Thoracic aorta (tissue), 2 donors: ENCODE measurements around the gene MED31. TPM values are rescaled to one million over a fixed set of nuclear protein-coding genes. Genes with fewer than 3 reads are reported as not detected.

Experiments used
- ATAC-seq: fragments of 150-250 bp; one replicate; pipeline ENCODE4 v1.8.0; 2017; ENCODE audit warnings: low read depth; ENCODE audit not compliant: insufficient number of reproducible peaks, low FRiP score
- DNase-seq: peaks from one replicate; pipeline ENCODE4 v3.0.0-alpha.2; 2020; ENCODE audit warnings: low spot score
- H3K27ac ChIP-seq, 2 donors: fragments of 200-600 bp; sonication (generic); 1 replicate in 1 of 2; 2 replicates in 1 of 2; pipeline ENCODE4 v1.5.1; 2016; ENCODE audit warnings: mild to moderate bottlenecking in 2 of 2, moderate library complexity in 2 of 2
- H3K27me3 ChIP-seq: fragments of 200-600 bp; sonication (generic); replicated peaks from 2 replicates; pipeline ENCODE4 v1.6.0; 2016; ENCODE audit warnings: mild to moderate bottlenecking; ENCODE audit not compliant: insufficient read depth
- H3K36me3 ChIP-seq: fragments of 200-600 bp; sonication (generic); one replicate; pipeline ENCODE4 v1.5.1; 2016
- H3K4me1 ChIP-seq, 2 donors: fragments of 200-600 bp; sonication (generic); 1 replicate in 1 of 2; 2 replicates in 1 of 2; pipeline versions ENCODE4 v1.5.1 to v1.6.0; 2016; ENCODE audit warnings: low read depth in 2 of 2, mild to moderate bottlenecking in 1 of 2; ENCODE audit not compliant: control insufficient read depth in 1 of 2
- H3K4me3 ChIP-seq: fragments of 200-600 bp; sonication (generic); 2 replicates; pipeline ENCODE4 v1.5.1; 2016; ENCODE audit warnings: mild to moderate bottlenecking
- H3K9me3 ChIP-seq: fragments of 200-600 bp; sonication (generic); 2 replicates; pipeline ENCODE4 v1.5.1; 2016
- total RNA-seq, 2 donors: library from RNA; depleted of rRNA; stranded (reverse); fragments of >200 nt; gene quantifications; one replicate each; pipeline versions ENCODE4 v1.1.0 to v1.2.3, GENCODE V29; 2016
- TF ChIP-seq, protein P1 (sequence below): fragments of 200-600 bp; sonication (generic); IDR thresholded peaks from one replicate; pipeline ENCODE4 v1.5.1; 2019; ENCODE audit warnings: antibody characterized with exemption

The MED31 gene
- total RNA-seq, 2 donors from 2014 or later, result 4.7 to 21.3 TPM

DNA sequence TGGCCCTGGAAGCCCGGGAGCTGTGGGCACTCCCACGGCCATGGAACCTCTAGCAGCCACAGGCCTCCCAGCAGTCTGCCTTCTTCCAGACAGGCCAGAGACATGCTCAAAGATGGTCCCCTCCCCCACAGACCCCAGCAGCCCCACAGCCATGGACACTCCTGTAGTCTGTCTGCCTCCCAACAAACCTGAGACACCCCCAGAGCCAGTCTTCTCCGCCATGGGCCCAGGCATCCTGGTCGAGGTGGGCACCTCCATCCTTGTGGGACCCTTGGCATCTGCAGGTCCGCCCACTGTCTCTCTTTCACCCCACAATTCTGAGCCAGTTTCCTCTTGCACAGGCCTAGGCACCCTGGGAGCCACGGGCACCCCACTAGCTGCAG lies 14.0 kb downstream of the MED31 start:
- Histone ChIP-seq H3K27me3 (no peaks in the 10 kb centered on the region), H3K4me3 (no peak overlapping the region), H3K4me1 (peaks cover 7 to 30% of the 10 kb centered on the region in 2 donors), H3K27ac (no peak overlapping the region), H3K9me3 (no peaks in the 10 kb centered on the region), H3K36me3 (no peaks in the 10 kb centered on the region)
- ATAC-seq, result no peak
- DNase-seq, result no peak
- TF ChIP-seq, protein P1, sequence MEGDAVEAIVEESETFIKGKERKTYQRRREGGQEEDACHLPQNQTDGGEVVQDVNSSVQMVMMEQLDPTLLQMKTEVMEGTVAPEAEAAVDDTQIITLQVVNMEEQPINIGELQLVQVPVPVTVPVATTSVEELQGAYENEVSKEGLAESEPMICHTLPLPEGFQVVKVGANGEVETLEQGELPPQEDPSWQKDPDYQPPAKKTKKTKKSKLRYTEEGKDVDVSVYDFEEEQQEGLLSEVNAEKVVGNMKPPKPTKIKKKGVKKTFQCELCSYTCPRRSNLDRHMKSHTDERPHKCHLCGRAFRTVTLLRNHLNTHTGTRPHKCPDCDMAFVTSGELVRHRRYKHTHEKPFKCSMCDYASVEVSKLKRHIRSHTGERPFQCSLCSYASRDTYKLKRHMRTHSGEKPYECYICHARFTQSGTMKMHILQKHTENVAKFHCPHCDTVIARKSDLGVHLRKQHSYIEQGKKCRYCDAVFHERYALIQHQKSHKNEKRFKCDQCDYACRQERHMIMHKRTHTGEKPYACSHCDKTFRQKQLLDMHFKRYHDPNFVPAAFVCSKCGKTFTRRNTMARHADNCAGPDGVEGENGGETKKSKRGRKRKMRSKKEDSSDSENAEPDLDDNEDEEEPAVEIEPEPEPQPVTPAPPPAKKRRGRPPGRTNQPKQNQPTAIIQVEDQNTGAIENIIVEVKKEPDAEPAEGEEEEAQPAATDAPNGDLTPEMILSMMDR, result no peak

DNA sequence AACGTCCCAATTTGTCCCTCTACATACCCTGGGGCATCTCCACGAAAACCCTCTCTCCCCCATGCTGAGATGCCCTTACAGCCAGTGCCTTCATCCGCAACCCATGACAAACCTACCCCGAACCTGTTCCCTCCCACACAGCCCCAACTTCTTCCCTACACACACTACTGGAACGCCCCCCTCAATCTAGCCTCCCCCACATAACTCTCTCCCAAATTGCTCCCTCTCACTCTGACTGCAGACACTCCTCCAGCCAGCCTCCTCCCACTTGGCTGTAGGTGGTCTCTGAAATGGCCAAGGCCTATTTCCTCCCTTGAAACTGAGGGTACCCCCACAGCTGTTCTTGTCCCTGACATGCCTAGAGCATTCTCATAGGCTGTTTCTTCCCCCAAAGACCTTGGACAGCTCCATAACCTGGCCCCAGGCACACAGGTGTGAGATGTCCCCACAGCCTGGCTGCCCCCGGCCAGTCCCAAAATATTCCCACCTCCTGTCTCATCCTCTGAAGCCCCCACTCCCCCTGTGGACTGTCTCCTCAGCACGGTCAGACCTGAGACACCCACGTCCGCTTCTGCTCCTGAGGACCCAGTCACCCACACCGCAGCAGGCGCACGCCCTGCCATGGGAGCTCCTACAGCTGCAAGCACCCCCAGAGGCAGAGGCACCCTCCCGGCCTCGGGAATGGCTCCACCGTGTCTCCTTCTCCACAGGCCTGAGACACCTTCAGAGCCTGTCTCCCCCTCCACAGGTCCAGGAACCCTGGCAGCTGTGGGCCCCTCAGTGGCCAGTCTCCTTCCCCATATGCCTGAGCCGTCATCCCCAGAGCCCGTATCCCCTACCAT lies 14.6 kb downstream of the MED31 start:
- Histone ChIP-seq H3K9me3 (no peaks in the 10 kb centered on the region), H3K27me3 (no peaks in the 10 kb centered on the region), H3K36me3 (no peaks in the 10 kb centered on the region), H3K27ac (no peak overlapping the region), H3K4me1 (peaks cover 7 to 24% of the 10 kb centered on the region in 2 donors), H3K4me3 (no peak overlapping the region)
- ATAC-seq, result no peak
- TF ChIP-seq, protein P1, result no peak
- no peak for DNase-seq

DNA sequence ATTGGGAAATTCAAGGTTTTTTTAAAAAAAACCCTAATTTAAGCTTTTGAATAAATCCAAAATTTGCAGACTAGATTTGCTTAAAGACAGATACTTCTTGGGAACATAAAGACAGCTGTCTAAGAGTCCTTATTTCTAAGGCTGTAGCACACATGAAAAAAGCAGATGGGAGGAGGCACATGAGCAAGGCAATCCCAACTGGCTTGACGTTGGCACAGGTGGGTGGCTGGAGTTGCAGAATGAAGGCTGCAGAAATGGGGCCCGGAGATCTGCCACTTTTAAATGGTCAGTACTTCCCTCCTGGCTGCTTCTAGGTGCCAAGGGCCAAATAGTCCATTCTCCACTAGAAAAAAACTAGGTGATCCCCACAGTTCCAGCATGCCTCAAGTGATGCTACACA lies 15.3 kb downstream of the MED31 start:
- no peak for ATAC-seq
- no peak overlapping the region for H3K4me3 ChIP-seq
- TF ChIP-seq, protein P1, result no peak
- peaks cover 7 to 18% of the 10 kb centered on the region in 2 donors for H3K4me1 ChIP-seq
- no peaks in the 10 kb centered on the region for H3K9me3 ChIP-seq
- no peaks in the 10 kb centered on the region for H3K27me3 ChIP-seq
- DNase-seq, result no peak
- no peak overlapping the region for H3K27ac ChIP-seq
- H3K36me3 ChIP-seq, result no peaks in the 10 kb centered on the region

DNA sequence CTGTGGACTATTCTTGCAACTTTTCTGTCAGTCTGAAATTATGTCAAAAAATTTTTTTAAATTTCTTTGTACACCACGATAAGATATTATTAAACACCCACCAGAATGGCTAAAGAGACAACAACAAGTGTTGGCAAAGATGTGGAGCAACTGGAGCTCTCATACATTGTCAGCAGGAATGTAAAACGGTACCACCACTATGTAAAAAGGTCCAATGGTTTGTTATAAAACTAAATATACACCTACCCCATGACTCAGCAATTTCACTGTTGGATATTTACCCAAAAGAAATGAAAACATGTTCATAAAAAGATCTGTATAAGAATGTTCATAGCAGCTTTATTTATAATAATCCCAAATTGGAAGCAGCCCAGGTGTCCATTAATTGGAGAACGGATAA lies 18.1 kb downstream of the MED31 start:
- Histone ChIP-seq H3K36me3 (no peaks in the 10 kb centered on the region), H3K27me3 (no peaks in the 10 kb centered on the region), H3K9me3 (no peaks in the 10 kb centered on the region), H3K4me1 (peaks cover 0 to 3% of the 10 kb centered on the region in 2 donors), H3K27ac (no peak overlapping the region), H3K4me3 (no peak overlapping the region)
- TF ChIP-seq, protein P1, result no peak
- DNase-seq, result no peak
- ATAC-seq, result no peak

DNA sequence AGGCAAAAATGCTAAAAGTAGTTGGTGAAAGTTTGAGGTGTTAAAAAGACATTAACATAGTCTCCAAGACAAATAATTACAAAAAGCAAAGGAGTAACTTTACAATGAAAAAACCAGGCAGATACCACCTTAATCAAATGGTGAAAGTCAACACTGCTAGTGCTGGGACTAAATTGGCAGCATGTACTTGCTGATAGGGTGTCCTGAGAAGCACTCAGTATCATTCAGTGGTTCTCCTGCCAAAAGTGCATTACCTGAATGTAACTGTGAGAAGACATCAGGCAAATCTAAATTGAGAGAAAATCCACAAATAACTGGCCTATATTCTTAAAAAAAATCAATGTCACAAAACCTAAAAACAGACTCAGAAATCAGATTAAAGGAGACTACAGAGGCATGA lies 18.9 kb downstream of the MED31 start:
- Histone ChIP-seq H3K27me3 (no peaks in the 10 kb centered on the region), H3K9me3 (no peaks in the 10 kb centered on the region), H3K27ac (no peak overlapping the region), H3K4me1 (no peaks in the 10 kb centered on the region), H3K36me3 (peaks cover 7% of the 10 kb centered on the region), H3K4me3 (no peak overlapping the region)
- no peak for ATAC-seq
- TF ChIP-seq, protein P1, result no peak
- DNase-seq, result no peak
